Fibroblast of skin of scalp (primary cell): Measurements from ENCODE around the gene OR6C74. TPM values are rescaled to one million over a fixed set of nuclear protein-coding genes. Genes with fewer than 3 reads are reported as not detected.

Experiments
- DNase-seq: peaks from one replicate; pipeline ENCODE4 v3.0.0-alpha.2; 2013
- polyA plus RNA-seq, 2 experiments: library from polyadenylated mRNA; unstranded; fragments of 120-200 nt; gene quantifications; one replicate each; pipeline ENCODE4 v1.2.1, GENCODE V29; 2013; ENCODE audit not compliant: insufficient read length in 2 of 2

Gene OR6C74
- not detected for polyA plus RNA-seq (2013, experiment 1 of 2; ENCODE audit: insufficient read length)
- polyA plus RNA-seq (2013, experiment 2 of 2; ENCODE audit: insufficient read length), result not detected

- no peak for DNase-seq
Observed at GRCh38 chr12:55244309-55244708, at the start of gene OR6C74. Gene OR6C74, plus strand, starts transcription at chr12:55244609. Its CDS starts 2,679 bp downstream, at chr12:55247288.

- DNase-seq, result no peak
Observed at GRCh38 chr12:55220725-55221124, 23.7 kb upstream of the OR6C74 start, which contains the start of gene OR10A7. Gene OR10A7, plus strand, starts transcription at chr12:55221025. Its CDS starts 0 bp downstream, at chr12:55221025.

GRCh38 chr12:55226523-55226922, 17.9 kb upstream of the OR6C74 start:
- no peak for DNase-seq

- no peak for DNase-seq
Observed at GRCh38 chr12:55227643-55228042, 16.8 kb upstream of the OR6C74 start.

GRCh38 chr12:55246159-55246558, 1.8 kb downstream of the OR6C74 start:
- no peak for DNase-seq

- DNase-seq, result no peak
Observed at GRCh38 chr12:55250944-55251343, 6.5 kb downstream of the OR6C74 start.

GRCh38 chr12:55253281-55253680, 8.9 kb downstream of the OR6C74 start:
- no peak for DNase-seq

- no peak for DNase-seq
Observed at GRCh38 chr12:55256831-55257230, 12.4 kb downstream of the OR6C74 start.

- DNase-seq, result no peak
Observed at GRCh38 chr12:55258303-55258702, 13.9 kb downstream of the OR6C74 start.

- DNase-seq, result no peak
Observed at GRCh38 chr12:55280991-55281390, 36.6 kb downstream of the OR6C74 start.

GRCh38 chr12:55289999-55290398, 45.6 kb downstream of the OR6C74 start:
- no peak for DNase-seq
